Fibroblast of the aortic adventitia (primary cell): ENCODE measurements around the gene NANOS2. TPM values are rescaled to one million over a fixed set of nuclear protein-coding genes. Genes with fewer than 3 reads are reported as not detected.

Source experiments
- DNase-seq: peaks from one replicate; pipeline ENCODE4 v3.0.0-alpha.2; 2010; ENCODE audit warnings: low read depth
- H3K4me3 ChIP-seq: 2 replicates; pipeline ENCODE4 v1.5.1; 2011; ENCODE audit warnings: low read depth, mild to moderate bottlenecking, control low read depth, low read length, moderate library complexity
- CTCF ChIP-seq: IDR thresholded peaks from 2 replicates; pipeline ENCODE4 v1.5.1; 2011; ENCODE audit warnings: mild to moderate bottlenecking, low read length, control low read depth, inconsistent platforms; ENCODE audit not compliant: insufficient read depth
- total RNA-seq: library from RNA; depleted of rRNA; stranded (reverse); fragments of >200 nt; gene quantifications from 2 replicates; pipeline ENCODE4 v1.2.3, GENCODE V29; 2012; ENCODE audit warnings: low replicate concordance

Gene NANOS2
- total RNA-seq, 1 donor = not detected

DNA sequence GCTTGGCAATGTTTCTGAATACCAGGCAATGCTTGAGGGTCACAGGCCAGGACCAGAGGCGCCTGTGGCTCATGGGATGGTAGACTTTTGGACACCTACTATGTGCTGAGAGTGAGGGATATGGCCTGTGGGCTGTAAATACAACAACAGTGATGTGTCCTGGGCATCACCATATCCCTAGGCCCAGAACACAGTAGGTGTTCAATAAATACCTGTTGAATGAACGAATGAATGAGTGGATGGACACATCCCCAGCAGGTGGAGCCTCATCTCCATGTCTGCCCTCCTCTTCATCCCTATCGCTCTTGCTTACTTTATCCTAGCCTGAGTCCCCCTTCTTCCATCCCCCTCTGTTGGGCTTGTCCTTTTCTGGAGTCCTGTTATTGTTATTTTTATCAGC lies 16.5 kb upstream of the NANOS2 start:
- no peak for DNase-seq
- no peak overlapping the region for H3K4me3 ChIP-seq
- peak; percentile 23 for TF ChIP-seq CTCF

DNA sequence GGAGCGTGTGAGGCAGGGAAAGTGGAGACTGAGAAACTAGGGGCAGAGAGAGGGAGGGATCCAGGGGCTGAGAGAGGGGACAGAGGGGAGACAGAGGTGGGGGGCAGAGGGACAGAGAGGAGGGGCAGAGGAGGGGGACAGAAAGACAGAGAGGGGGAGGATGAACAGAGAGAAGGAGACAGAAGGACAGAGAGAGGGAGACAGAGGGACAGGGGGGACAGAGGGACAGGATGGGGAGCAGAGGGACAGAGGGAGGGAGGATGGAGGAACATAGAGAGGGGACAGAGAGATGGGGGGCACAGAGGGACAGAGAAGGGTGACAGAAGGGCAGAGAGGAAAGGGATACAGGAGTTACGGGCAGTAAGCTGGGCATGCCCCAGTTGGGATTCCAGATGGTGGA lies 14.7 kb upstream of the NANOS2 start:
- no peak for DNase-seq
- H3K4me3 ChIP-seq = no peak overlapping the region
- no peak for TF ChIP-seq CTCF

GRCh38 chr19:45927565-45928261 lies 13.1 kb upstream of the NANOS2 start:
- peak overlapping the region; percentile 17 for H3K4me3 ChIP-seq
- peak; percentile 7 for TF ChIP-seq CTCF
- DNase-seq = peak; percentile 91

GRCh38 chr19:45924891-45925447 lies 10.4 kb upstream of the NANOS2 start:
- TF ChIP-seq CTCF = no peak
- no peak overlapping the region for H3K4me3 ChIP-seq
- no peak for DNase-seq

DNA sequence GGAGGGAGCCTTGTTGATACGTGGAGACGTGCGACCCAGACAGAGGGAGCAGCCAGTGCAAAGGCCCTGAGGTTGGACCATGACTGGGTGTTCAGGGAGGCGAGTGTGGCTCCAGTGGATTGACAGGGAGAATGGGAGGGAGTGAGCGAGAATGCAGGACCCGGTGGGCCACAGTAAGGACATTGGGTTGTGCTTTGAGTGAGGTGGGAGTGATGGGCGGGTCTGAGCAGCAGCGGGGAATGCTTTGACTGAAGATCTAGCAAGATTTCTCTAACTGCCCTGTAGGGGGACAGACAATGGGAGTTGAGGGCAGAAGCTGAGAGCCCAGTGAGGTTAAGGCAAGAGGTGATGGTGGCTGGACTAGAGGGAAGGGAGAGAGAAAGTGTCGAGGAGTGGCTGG lies 7.7 kb upstream of the NANOS2 start:
- DNase-seq = no peak
- peak; percentile 25 for TF ChIP-seq CTCF

GRCh38 chr19:45920458-45920857 lies 5.9 kb upstream of the NANOS2 start:
- DNase-seq = no peak
- H3K4me3 ChIP-seq = no peak overlapping the region
- TF ChIP-seq CTCF = no peak

More for the DNA sequence above, 7.7 kb upstream of the NANOS2 start:
- no peak overlapping the region for H3K4me3 ChIP-seq
